Activated CD4-positive, alpha-beta T cell treated with anti-CD3 and anti-CD28 coated beads, Interleukin-2, amount 10 ng/mL, durations not matched to agents 24 days and 14 days (primary cell): ENCODE results near the gene OR52E6. TPM values are rescaled to one million over a fixed set of nuclear protein-coding genes. Genes with fewer than 3 reads are reported as not detected.

Source experiments
- DNase-seq: peaks from one replicate; pipeline ENCODE4 v3.0.0; 2022
- H3K27ac Mint-ChIP-seq: one replicate; pipeline ENCODE4 v1.8.0; 2022; ENCODE audit warnings: mild to moderate bottlenecking, mixed read lengths
- H3K27me3 Mint-ChIP-seq: one replicate; pipeline ENCODE4 v1.8.0; 2022; ENCODE audit warnings: mixed read lengths
- H3K36me3 Mint-ChIP-seq: one replicate; pipeline ENCODE4 v1.8.0; 2022; ENCODE audit warnings: low read depth, mild to moderate bottlenecking, mixed read lengths
- H3K4me1 Mint-ChIP-seq: one replicate; pipeline ENCODE4 v1.8.0; 2021; ENCODE audit warnings: mixed read lengths
- H3K4me3 Mint-ChIP-seq: one replicate; pipeline ENCODE4 v1.8.0; 2022; ENCODE audit warnings: mild to moderate bottlenecking, moderate library complexity, mixed read lengths
- H3K9me3 Mint-ChIP-seq: one replicate; pipeline ENCODE4 v1.8.0; 2021; ENCODE audit warnings: mixed read lengths
- intact Hi-C: fragments of 100-400 bp; cut with micrococcal nuclease; formaldehyde crosslinking; loops from one replicate; pipeline ENCODE4 v1.15.1; 2023
- total RNA-seq: library from RNA; stranded (reverse); gene quantifications from 2 replicates; pipeline ENCODE4 v1.2.3, GENCODE V29; 2022

The OR52E6 gene
- total RNA-seq: not detected in 2 replicates

DNA sequence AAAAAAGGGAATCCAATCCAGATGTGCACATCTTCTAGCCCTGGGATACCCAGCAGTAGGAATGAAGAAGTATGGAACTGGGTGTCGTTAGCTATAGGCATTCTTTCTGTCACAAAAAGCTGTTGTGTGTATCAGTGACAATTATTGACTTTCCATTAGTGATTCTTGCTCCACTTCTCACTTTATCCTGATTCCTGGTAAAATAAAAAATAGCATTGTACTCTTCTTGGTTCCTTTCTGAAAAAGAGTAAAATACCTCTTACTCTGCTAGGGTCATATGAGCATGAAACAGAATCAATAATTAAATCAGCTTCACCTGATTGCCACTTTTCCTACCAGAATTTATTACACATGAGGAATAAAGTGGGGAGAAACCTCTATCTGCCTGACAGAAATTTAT, at the start of gene OR52E6:
Gene OR52E6, minus strand, starts transcription at position 101 of the 400 bp plus-strand sequence. Its CDS starts 0 bp downstream, at position 101.
- Mint-ChIP-seq H3K9me3 (no peaks in the 10 kb centered on the region), H3K36me3 (no peaks in the 10 kb centered on the region), H3K4me3 (no peak within 1 kb of the TSS), H3K4me1 (no peaks in the 10 kb centered on the region), H3K27ac (no peak within 1 kb of the TSS), H3K27me3 (peaks cover 5% of the 10 kb centered on the region)
- DNase-seq: no peak
- intact Hi-C loops: no loop called here

DNA sequence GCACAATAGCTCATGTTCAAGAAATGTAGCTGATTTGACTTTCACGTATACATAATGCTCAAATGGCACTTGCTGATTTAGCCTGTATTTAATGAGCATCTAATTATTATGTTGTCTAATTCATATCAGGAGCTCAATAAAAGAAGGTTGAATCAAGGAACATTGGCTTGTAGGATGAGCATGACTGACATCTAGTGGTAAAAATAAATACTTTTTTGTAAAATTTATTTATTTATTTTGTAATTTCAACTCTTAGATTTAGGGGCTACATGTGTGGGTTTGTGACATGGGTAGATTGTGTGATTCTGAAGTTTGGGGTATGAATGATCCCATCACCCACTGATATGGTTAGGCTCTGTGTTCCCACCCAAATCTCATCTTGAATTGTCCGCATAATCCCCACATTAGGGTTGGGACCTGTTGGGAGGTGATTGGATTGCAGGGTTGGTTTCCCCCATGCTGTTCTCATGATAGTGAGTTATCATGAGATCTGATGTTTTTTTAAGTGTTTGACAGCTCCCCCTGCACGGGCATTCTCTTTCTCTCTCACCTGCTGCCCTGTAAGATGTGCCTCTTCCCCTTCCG, 49.6 kb upstream of the OR52E6 start:
- Mint-ChIP-seq H3K4me1 (no peaks in the 10 kb centered on the region), H3K27me3 (peaks cover 3% of the 10 kb centered on the region), H3K9me3 (no peaks in the 10 kb centered on the region), H3K4me3 (no peak overlapping the region), H3K36me3 (no peaks in the 10 kb centered on the region), H3K27ac (no peak overlapping the region)
- intact Hi-C loops: loop anchor here (2.0 kb wide), 1 partner anchor 767 kb away; no protein-coding TSS in a partner anchor
- DNase-seq: no peak

DNA sequence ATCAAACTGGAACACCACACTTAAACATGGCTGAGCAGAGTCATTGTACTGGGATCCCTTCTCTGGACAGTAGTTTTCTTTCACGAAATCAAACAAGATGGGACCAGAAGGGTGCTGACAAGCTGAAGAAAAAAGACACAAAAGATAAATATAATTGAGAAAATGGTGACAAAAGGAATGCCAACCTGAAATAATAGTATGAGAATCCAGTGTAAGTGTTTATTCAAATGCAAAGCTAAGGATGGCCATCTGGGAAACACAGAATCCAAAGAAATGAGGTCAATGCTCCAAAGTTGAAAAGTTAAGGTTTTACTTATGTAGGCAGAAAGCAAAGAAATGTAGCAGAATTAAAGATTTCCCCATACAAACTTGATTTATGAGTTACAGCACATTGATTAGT, 46.0 kb upstream of the OR52E6 start:
- Mint-ChIP-seq H3K9me3 (no peaks in the 10 kb centered on the region), H3K4me3 (no peak overlapping the region), H3K36me3 (no peaks in the 10 kb centered on the region), H3K27me3 (no peaks in the 10 kb centered on the region), H3K4me1 (no peaks in the 10 kb centered on the region), H3K27ac (no peak overlapping the region)
- intact Hi-C loops: no loop called here
- no peak for DNase-seq

DNA sequence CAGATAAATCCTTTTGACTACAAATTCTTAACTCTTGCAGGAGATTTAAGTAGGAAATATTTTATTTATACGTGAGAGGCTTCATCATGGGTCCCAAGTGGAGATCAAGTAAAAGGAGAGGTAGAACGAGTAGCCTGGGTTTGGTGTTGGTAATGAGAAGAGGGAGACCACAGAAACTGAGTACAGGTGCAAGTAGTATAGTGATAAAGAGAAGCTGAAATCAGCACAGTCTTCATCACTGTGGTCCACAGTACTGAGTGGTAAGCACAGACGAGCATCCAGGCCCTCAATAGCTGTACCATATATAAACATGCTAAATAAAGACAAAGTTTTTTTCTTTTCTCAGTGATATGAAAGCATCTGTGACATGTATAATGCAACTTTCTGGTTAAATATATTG, 45.5 kb upstream of the OR52E6 start:
- no peak for DNase-seq
- H3K9me3 Mint-ChIP-seq: no peaks in the 10 kb centered on the region
- intact Hi-C loops: no loop called here
- H3K27me3 Mint-ChIP-seq: peaks cover 2% of the 10 kb centered on the region
- H3K27ac Mint-ChIP-seq: no peak overlapping the region
- H3K4me3 Mint-ChIP-seq: no peak overlapping the region
- H3K36me3 Mint-ChIP-seq: no peaks in the 10 kb centered on the region
- no peaks in the 10 kb centered on the region for H3K4me1 Mint-ChIP-seq

DNA sequence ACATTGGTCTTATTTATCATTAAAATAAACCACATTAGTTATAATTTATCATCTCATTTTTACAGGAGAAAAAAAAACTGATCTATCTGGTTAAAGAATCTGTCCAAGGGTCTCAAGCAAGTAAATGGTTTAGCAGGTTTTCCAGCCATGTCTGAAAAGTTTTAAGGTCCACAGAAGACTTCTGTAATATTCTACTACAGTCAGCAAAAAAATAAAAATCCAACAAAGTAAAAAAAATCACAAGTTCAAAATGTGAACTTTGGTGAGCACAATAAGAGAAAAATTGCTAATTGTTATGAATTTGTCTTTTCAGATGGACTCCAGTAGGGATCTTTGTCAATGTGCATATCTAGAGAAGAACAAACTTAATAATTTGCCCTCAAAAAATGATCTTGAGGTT, 40.1 kb upstream of the OR52E6 start:
- no peak overlapping the region for H3K4me3 Mint-ChIP-seq
- H3K27ac Mint-ChIP-seq: no peak overlapping the region
- peaks cover 2% of the 10 kb centered on the region for H3K27me3 Mint-ChIP-seq
- H3K9me3 Mint-ChIP-seq: no peaks in the 10 kb centered on the region
- DNase-seq: no peak
- H3K36me3 Mint-ChIP-seq: no peaks in the 10 kb centered on the region
- no peaks in the 10 kb centered on the region for H3K4me1 Mint-ChIP-seq
- intact Hi-C loops: no loop called here

DNA sequence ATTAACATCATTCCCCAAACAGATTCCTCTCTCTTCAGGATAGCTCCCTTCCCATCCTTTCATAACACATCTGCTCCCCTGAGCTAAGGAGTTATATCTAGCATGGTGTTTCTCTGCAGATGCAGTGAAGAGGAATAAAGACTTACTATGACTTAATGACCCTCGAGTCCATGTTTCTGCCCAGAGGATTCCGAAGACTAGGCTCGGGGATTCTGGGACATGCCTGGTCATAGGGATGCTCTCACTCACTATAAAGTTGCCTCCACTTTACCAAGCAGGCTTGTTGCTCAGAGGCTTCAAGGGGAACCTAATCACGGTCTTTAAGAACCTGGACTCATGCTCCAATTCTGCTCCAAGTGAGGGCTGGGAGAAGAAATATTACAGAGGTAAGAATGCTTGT, 38.6 kb upstream of the OR52E6 start, which contains the start of gene OR52E4:
Gene OR52E4, plus strand, starts transcription at position 301 of the 400 bp plus-strand sequence. CDS start 3,664 bp downstream, outside the sequence.
- Mint-ChIP-seq H3K4me3 (no peak within 1 kb of the TSS), H3K4me1 (no peaks in the 10 kb centered on the region), H3K27me3 (peaks cover 2% of the 10 kb centered on the region), H3K27ac (no peak within 1 kb of the TSS), H3K36me3 (no peaks in the 10 kb centered on the region), H3K9me3 (no peaks in the 10 kb centered on the region)
- DNase-seq: no peak
- intact Hi-C loops: no loop called here

DNA sequence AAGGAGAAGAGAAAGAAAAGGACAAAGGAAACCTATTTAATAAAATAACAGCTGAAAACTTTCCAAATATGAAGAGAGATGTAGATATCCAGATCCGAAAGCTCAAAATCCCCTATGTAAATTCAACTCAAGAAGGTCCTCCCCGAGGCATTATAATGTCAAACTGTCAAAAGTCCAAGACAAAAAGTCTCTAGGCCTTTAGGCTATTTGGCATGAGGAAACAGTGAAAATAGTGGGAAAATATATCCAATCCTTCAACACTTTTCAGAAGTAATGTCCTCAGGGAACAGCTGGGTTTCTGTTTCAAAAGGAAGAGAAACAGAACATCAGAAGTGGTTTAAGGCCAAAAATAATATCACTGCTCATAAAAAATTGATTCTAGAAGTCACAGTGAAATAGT, 36.9 kb upstream of the OR52E6 start:
- Mint-ChIP-seq H3K27ac (no peak overlapping the region), H3K9me3 (no peaks in the 10 kb centered on the region), H3K4me3 (no peak overlapping the region), H3K36me3 (no peaks in the 10 kb centered on the region), H3K27me3 (peaks cover 2% of the 10 kb centered on the region), H3K4me1 (no peaks in the 10 kb centered on the region)
- intact Hi-C loops: no loop called here
- DNase-seq: no peak

DNA sequence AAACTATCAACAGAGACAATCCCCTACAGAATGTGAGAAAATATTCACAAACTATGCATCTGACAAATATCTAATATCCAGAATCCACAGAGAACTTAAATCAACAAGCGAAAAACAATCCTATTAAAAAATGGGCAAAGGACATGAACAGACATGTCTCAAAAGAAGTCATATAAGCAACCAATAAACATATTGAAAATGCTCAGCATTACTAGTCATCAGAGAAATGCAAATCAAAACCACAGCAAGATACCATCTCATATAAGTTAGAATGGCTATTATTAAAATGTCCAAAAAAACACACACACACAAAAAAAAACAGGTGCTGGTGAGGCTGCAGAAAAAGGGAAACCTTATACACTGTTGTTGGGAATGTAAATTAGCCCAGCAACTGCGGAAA, 24.1 kb upstream of the OR52E6 start:
- Mint-ChIP-seq H3K36me3 (no peaks in the 10 kb centered on the region), H3K27me3 (peaks cover 2% of the 10 kb centered on the region), H3K27ac (no peak overlapping the region), H3K9me3 (no peaks in the 10 kb centered on the region), H3K4me3 (no peak overlapping the region), H3K4me1 (no peaks in the 10 kb centered on the region)
- no peak for DNase-seq
- intact Hi-C loops: no loop called here

DNA sequence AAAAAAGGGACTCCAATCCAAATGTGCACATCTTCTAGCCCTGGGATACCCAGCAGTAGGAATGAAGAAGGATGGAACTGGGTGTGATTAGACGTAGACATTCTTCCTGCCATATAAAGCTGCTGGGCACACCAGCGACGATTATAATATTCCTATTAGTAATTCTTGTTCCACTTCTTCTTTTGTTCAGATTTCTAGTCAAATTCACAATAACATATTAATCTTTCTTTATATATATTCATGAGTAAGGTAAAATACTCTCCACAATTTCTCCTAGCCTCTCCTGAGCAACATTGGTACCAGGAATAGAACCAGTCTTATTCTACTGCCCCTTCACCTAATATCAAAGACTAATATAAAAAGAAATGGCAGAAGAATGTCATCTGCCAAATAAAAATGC, 15.9 kb upstream of the OR52E6 start, which contains the start of gene OR52E8:
Gene OR52E8, minus strand, starts transcription at position 101 of the 400 bp plus-strand sequence. Its CDS starts 0 bp downstream, at position 101.
- intact Hi-C loops: no loop called here
- peaks cover 4% of the 10 kb centered on the region for H3K9me3 Mint-ChIP-seq
- H3K27ac Mint-ChIP-seq: no peak within 1 kb of the TSS
- H3K36me3 Mint-ChIP-seq: no peaks in the 10 kb centered on the region
- no peak for DNase-seq
- no peaks in the 10 kb centered on the region for H3K4me1 Mint-ChIP-seq
- H3K4me3 Mint-ChIP-seq: no peak within 1 kb of the TSS
- H3K27me3 Mint-ChIP-seq: peaks cover 3% of the 10 kb centered on the region

DNA sequence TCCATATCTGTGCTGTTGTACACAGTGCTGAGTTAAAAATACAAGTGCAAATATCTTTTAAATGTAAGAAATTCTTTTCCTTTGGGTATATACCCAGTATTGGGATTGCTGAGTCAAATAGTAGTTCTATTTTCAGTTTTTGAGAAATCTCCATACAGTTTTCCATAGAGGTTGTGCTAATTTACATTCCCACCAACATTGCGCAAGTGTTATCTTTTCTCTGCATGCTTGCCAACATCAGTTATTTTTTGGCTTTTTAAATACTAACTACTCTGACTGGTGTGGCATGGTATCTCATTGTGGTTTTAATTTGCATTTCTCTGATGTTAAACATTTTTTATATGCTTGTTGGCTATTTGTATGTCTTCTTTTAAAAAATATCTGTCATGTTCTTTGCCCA, 9.3 kb upstream of the OR52E6 start:
- H3K27me3 Mint-ChIP-seq: peaks cover 10% of the 10 kb centered on the region
- no peaks in the 10 kb centered on the region for H3K4me1 Mint-ChIP-seq
- no peak overlapping the region for H3K27ac Mint-ChIP-seq
- no peak overlapping the region for H3K4me3 Mint-ChIP-seq
- no peak for DNase-seq
- intact Hi-C loops: no loop called here
- peaks cover 4% of the 10 kb centered on the region for H3K9me3 Mint-ChIP-seq
- H3K36me3 Mint-ChIP-seq: no peaks in the 10 kb centered on the region

DNA sequence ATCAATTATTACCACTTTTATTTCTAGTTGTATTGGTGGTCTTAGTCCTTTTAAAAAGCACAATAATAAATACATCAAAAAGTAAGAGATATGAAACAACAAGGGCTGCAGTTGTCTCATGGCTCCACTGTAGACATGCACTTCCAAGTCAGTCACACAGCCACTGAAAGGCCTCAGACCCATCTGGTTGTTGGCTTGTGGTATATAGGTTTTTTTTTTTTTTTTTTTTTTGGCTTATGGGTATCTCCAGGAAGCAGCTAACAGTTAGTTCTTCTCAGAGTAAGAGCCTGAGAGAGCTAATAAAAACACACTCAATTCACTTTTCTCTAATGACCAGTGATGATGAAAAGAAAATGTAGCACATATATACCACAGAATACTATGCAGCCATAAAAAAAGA, 6.0 kb upstream of the OR52E6 start:
- intact Hi-C loops: no loop called here

DNA sequence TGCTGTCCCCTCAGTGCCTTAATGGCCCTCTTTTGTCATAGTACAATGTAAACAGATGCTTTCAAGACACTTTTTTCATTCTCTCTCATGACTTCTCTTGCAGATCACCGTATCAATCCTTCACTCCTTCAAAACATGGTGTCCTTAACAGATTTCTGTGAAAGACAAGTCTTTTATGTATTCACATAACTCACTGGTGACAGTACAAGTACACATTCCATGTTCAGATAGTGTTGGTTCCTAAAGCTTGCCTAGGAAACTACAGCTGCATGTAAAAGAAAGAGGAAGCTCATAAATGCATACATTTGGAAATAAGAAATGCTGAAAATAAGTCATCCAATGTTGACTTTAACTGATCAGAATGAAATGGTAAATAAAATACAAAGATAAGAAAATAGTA, 5.0 kb upstream of the OR52E6 start:
- H3K27ac Mint-ChIP-seq: no peak overlapping the region
- no peaks in the 10 kb centered on the region for H3K4me1 Mint-ChIP-seq
- no peak for DNase-seq
- peaks cover 8% of the 10 kb centered on the region for H3K27me3 Mint-ChIP-seq
- no peaks in the 10 kb centered on the region for H3K9me3 Mint-ChIP-seq
- intact Hi-C loops: no loop called here
- no peak overlapping the region for H3K4me3 Mint-ChIP-seq
- H3K36me3 Mint-ChIP-seq: no peaks in the 10 kb centered on the region

More for the DNA sequence above, 6.0 kb upstream of the OR52E6 start:
- Mint-ChIP-seq H3K27me3 (peaks cover 8% of the 10 kb centered on the region), H3K27ac (no peak overlapping the region), H3K4me1 (no peaks in the 10 kb centered on the region), H3K4me3 (no peak overlapping the region), H3K36me3 (no peaks in the 10 kb centered on the region), H3K9me3 (no peaks in the 10 kb centered on the region)
- no peak for DNase-seq

DNA sequence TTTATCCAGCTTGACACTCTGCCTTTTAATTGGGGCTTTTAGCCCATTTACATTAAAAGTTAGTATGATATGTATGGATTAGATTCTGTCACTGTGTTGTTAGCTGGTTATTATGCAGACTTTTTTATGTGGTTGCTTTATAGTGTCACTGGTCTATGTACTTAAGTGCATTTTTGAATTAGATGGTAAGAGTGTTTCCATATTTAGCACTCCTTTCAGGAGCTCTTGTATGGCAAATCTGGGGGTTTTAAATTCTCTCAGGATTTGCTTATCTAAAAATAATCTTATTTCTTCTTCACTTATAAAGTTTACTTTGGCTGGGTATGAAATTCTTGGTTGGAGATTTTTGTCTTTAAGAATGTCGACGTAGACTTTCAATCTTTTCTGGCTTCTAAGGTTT, 4.0 kb downstream of the OR52E6 start:
- no peak for DNase-seq
- H3K36me3 Mint-ChIP-seq: no peaks in the 10 kb centered on the region
- no peaks in the 10 kb centered on the region for H3K4me1 Mint-ChIP-seq
- peaks cover 4% of the 10 kb centered on the region for H3K27me3 Mint-ChIP-seq
- no peak overlapping the region for H3K27ac Mint-ChIP-seq
- no peak overlapping the region for H3K4me3 Mint-ChIP-seq
- no peaks in the 10 kb centered on the region for H3K9me3 Mint-ChIP-seq
- intact Hi-C loops: no loop called here

DNA sequence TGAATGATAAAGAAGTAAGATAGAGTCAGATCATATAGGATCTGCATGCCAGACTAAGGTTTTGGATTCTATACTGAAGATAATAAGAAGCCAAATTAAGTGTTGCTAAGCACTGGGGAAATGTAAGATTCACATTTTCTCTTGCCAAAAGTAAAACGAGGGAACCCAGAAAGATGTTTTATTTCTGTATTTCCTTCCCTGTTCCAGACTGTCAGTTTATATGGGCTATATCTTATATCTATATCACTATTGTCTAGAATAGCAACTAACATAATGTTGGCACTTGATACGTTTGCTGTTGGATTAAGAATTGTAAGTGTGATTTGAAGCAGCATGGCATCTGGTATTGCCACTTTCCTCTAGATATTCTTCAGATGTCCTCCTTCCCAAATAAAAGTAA, 8.3 kb downstream of the OR52E6 start:
- no peak overlapping the region for H3K27ac Mint-ChIP-seq
- DNase-seq: no peak
- H3K27me3 Mint-ChIP-seq: peaks cover 8% of the 10 kb centered on the region
- H3K36me3 Mint-ChIP-seq: no peaks in the 10 kb centered on the region
- no peak overlapping the region for H3K4me3 Mint-ChIP-seq
- no peaks in the 10 kb centered on the region for H3K9me3 Mint-ChIP-seq
- intact Hi-C loops: no loop called here
- no peaks in the 10 kb centered on the region for H3K4me1 Mint-ChIP-seq

DNA sequence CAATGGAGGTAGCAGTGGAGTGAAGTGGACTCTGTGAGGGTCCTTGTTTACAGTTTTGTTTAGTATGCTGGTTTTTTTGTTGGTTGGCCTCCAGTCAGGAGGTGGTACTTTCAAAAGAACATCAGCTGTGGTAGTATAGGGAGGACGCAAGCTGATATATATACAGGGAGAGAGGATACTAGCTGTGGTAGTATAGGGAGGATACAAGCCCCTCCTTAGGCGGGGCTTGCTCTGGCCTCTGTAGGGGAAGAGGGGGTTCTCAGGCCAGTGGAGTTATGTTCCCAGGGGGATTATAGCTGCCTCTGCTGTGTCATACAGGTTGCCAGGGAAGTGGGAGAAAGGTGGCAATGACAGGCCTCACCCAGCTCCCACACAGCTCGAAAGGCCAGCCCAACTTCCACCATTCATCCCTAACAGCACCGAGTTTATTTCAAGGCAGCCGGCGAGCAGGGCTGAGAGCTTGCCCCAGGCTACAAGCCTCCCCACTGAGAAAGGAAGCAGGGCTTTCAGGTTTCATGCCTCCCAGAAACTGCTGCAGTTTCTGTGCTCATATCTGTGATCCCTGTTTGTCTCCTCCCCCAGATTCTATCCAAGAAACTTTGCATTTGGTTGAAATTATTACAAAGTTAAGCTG, 10.4 kb downstream of the OR52E6 start:
- H3K4me3 Mint-ChIP-seq: no peak overlapping the region
- peaks cover 12% of the 10 kb centered on the region for H3K27me3 Mint-ChIP-seq
- intact Hi-C loops: no loop called here
- no peaks in the 10 kb centered on the region for H3K36me3 Mint-ChIP-seq
- no peak for DNase-seq
- H3K4me1 Mint-ChIP-seq: no peaks in the 10 kb centered on the region
- no peaks in the 10 kb centered on the region for H3K9me3 Mint-ChIP-seq
- H3K27ac Mint-ChIP-seq: no peak overlapping the region
